Globus pallidus (tissue), 1 donor: ENCODE data around the gene CRIP1.

Experiments
- DNase-seq: peaks from one replicate; pipeline ENCODE4 v3.0.0-alpha.2; 2015; ENCODE audit warnings: low spot score

The CRIP1 gene

GRCh38 chr14:105480807-105481801, 5.6 kb upstream of the CRIP1 start:
- DNase-seq, result peak; percentile 90

DNA sequence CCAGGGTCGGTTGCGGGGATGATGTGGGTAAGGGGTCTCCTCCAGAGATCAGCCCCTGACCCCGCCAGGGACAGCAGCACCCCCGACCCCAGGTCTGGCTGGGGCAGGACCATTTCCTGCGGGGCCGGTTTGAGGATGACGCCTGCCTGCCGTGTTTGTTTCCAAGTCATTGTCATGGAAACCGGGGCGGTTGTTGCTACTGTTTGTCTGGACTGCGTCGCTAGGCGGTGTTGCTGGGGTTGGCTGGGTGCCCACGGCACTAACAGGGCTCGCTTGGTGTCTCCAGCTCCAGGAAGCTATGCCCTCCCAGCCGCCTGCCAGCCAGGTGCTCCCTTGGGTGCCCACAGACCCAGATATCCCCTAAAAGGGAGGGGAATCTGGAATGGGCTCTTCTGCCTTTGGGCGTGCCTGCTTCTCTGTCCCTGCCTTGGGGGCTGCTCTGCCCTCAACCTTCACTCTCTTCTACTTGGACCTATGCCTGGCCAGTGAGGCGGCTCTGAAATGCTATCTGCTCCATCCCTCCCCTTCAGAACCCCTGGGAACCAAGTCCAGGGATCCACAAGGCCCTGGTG, 4.7 kb upstream of the CRIP1 start:
- DNase-seq, result peak; percentile 85

DNA sequence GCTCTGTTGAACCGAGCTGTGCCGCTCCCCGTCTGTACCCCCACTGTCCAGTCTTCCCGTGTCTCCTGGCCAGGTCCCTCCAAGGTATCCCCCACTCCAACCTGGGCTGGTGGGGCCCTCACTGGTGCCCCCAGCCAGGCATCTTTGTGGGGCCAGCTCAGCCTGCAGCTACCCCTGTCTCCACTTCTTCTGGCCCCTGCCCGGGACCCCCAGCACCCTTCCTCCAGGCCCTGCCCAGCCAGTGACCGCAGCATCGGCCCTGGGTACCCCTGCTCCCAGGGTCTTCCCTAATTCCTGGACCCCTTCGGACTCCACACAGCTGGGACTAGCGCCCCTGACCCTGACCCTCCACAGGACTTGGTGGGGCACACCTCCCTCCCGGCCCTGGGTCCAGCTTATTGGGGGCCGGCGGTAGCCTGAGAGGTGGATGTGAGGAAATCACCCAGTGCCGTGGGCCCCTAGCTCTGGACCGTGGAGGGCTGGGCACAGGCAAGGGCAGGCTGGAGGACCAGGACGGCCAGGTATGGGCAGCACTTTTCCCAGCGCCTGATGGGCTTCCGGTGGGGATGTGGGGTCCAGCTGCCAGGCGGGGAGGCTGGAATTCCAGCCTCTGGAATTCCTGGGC, 4.1 kb upstream of the CRIP1 start:
- DNase-seq, result no peak

- DNase-seq, result no peak
These were observed 3.2 kb upstream of the CRIP1 start for GRCh38 chr14:105483300-105484068.

GRCh38 chr14:105484069-105484996, 2.4 kb upstream of the CRIP1 start:
- DNase-seq, result no peak

GRCh38 chr14:105484997-105485393, 1.7 kb upstream of the CRIP1 start:
- DNase-seq, result no peak

DNA sequence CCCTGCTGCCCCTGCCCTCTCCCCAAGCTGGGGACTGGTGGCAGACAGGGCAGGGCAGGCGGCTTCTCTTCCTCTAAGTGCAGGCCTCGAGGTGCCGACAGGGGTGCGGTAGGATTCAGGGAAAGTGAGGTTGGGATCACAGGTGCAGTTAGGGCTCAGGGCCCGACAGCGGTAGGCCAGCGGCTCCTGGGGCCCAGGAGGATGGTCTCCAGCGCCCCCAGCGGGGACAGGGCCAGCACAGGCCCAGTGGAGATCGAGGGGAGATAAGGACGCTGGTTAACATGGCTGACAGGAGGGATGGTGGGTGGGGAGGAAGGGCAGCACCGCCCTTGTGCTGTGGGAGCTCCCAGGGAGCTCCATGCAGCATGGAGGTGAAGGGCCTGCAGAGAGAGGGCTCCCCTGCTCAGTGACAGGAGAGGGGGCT, 935 bp upstream of the CRIP1 start:
- DNase-seq, result no peak

DNA sequence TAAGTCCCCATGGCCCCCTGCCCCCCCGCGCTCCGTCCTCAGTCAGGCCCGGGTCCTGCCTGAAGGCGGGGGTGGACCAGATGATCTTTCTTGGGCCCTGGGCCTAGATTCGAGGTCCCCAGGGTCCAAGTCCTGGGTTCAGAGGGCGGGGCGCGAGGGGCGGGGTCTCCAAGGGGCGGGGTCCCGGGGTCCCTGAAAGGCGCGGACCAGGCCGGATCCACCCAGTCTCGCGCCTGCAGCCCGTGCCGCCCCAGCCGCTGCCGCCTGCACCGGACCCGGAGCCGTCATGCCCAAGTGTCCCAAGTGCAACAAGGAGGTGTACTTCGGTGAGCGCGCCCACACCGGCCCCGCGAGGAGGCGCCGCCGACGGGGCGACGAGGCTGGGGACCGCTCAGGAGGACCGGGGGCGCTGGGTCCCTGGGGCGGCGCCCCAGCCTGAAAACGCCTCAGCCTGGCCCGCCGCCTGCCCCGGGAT, 325 bp downstream of the CRIP1 start:
- DNase-seq, result no peak

DNA sequence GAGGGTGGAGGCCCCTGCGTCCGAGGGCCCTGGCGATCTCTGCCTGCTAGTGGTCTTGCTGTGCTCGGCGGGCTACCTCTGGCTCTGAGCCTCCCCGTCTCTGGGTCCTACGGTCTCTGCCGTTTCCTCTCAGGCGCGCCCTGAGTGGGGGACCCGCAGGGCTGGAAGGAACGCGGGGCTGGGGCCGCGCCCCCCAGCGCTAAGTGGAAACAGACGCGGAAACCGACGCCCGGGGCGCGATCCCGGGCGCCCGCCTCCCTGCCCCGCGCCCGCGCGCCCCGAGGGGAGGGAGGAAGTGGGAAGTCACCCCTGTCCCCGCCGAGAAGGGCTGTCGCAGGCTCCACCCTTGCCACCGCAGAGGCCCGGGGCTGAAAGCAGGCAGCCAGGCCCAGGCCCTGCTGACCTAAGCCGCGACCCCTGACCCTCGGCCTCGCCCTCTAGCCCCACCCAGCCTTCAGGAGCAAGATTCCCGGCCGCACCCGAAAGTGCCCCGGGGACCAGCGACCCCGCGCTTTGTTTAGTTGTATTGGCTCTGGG, 831 bp downstream of the CRIP1 start:
- DNase-seq, result no peak

DNA sequence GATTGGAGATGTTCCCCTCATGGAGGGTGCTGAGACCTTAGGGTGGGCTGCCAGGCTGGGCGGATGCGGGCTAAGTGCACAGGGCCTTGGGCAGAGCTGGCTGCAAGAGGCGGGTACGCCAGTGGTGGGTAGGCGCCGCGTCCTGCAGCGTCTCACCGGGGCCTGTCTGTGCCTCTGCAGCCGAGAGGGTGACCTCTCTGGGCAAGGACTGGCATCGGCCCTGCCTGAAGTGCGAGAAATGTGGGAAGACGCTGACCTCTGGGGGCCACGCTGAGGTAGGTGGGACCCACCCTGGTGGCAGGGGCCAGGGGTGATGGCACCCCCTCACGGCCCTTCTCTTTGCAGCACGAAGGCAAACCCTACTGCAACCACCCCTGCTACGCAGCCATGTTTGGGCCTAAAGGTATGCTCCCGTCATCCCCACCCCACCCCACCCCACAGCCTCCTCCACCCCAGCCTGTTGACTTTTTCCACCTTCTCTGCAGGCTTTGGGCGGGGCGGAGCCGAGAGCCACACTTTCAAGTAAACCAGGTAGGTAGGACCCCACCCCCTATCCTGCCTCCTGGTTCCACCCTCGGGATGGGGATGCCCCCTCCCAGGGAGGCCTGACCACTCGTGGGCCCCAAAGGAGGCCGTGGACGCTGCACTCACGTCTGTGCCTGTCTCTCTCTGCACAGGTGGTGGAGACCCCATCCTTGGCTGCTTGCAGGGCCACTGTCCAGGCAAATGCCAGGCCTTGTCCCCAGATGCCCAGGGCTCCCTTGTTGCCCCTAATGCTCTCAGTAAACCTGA, 1.5 kb downstream of the CRIP1 start:
- no peak for DNase-seq

DNA sequence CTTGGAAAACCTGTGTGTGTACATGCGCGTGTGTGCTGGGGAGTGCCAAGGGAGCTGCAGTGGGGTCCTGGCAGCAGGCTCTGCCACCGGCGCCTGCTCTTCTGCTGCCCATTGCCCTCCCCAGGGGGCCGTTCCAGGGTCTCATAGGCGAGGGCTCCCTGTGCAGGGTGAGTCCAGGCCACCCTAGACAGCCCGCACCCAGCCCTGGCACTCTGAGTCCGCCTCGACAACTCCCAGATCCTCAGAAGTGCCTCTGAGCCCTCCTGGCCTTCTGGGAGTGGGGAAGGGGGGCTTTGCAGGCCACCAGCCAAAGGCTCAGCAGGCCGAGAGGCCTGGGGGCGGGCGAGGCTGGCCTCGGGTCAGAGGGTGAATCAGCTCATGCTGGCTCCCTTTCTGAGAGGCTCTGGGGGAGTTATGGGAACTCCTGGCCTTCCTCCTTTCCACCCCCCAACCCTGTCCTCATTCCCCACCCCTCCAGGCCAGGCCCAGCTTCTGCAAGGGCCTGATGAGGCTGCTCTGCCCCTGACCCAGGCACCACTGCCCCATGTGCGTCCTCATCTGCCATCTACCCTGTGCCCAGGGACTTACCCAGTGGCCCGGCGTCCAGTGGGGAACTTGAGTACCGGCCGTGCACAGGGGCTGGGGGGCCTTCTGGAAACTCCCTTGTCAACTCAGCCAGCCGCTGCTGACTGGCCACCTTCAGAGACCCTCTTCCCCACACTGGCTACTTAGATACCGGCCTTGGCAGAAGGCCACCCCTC, 2.3 kb downstream of the CRIP1 start:
- no peak for DNase-seq

DNA sequence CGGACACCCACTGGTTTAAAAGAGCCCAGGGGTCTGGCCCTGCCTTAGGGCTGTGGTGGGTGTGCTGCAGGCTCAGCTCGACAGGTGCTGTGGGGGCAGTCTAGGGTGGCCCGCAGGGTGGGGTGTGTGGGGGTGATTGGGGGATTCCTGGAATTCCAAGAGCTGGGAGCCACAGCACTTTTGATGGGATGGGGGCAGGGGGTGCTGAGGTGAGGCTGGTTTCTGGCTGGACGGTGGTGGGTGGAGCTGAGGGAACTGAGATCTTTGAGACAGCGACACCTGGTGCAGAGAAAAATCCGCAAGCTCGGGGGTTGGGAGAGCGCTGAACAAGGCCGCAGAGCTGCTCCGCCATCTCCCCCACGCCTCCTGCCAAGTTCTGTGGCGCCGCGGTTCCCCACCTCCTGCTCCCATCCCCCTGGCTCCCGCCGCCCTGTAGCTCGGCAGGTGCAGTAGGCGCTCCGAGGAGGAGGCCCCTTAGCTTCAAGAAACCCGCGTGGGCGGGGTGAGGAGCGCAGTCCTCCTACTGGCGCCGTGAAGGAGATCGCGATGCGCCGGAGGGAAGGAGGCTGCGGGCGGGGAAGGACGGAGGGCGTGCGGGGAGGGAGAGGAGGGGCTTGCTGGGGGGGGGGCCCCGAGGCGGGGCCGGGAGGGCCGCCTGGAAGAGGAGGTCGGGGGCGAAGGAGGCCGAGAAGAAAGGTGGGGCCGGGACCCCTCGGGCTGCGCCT, 3.0 kb downstream of the CRIP1 start:
- DNase-seq, result peak; percentile 75

GRCh38 chr14:105490267-105490571, 3.5 kb downstream of the CRIP1 start:
- DNase-seq, result no peak

- DNase-seq, result peak; percentile 100
These were observed 4.1 kb downstream of the CRIP1 start, which contains the start of gene TEDC1 for GRCh38 chr14:105490572-105491365. TSS of gene TEDC1 (plus strand) at chr14:105491246. CDS start at chr14:105491376, 130 bp downstream.

- peak; percentile 53 for DNase-seq
These were observed 4.8 kb downstream of the CRIP1 start for GRCh38 chr14:105491366-105491973.

DNA sequence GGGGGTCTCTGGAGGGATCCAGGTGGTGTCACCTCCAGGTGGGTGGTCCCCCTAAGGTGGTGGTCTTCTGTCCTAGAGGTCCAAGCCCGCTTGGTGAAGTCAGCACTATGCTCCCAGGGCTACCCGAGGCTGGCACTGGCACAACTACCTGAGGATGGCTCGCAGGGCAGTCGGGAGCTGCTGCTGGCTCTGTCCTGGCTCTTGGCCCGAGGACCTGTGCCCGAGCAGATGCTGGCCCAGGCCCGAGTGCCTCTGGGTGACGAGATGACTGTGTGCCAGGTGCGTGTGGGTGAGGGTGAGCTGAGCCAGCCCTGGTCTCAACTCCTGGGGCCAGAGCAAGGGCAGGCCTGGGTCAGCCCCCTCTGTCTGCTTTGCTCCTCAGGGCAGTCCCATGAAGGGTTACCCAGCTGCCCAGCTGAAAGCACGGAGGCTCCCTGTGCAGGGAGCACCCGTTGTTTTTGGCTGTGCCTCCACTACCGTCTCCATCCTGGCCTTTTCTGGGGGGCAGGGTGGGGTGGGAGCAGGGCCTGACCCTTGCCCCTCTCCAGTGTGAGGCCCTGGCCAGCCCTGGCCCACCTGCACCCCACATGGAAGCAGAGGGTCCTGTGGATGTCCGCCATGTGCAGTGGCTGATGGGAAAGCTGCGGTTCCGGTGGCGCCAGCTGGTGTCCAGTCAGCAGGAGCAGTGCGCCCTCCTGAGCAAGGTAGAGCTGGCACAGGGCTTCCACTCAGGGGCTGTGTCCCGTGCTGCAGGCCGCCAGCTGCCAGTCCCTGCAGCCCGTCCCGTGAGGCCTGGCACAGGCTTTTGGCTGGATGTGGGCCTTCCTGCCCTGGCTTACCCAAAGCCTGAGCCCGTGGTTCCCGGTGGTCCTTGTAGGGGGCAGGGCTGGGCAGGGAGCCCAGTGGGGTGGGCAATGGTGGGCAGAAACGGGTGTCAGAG, 5.6 kb downstream of the CRIP1 start:
- DNase-seq, result no peak
